GM12801 (cell line): Measurements from ENCODE around the gene RLN3.

Experiments
- TF ChIP-seq, protein P1 (sequence below): IDR thresholded peaks from one replicate; pipeline ENCODE4 v1.5.1; 2011; ENCODE audit warnings: control low read depth; ENCODE audit not compliant: insufficient read length; ENCODE audit errors: extremely low read depth

Gene RLN3

DNA sequence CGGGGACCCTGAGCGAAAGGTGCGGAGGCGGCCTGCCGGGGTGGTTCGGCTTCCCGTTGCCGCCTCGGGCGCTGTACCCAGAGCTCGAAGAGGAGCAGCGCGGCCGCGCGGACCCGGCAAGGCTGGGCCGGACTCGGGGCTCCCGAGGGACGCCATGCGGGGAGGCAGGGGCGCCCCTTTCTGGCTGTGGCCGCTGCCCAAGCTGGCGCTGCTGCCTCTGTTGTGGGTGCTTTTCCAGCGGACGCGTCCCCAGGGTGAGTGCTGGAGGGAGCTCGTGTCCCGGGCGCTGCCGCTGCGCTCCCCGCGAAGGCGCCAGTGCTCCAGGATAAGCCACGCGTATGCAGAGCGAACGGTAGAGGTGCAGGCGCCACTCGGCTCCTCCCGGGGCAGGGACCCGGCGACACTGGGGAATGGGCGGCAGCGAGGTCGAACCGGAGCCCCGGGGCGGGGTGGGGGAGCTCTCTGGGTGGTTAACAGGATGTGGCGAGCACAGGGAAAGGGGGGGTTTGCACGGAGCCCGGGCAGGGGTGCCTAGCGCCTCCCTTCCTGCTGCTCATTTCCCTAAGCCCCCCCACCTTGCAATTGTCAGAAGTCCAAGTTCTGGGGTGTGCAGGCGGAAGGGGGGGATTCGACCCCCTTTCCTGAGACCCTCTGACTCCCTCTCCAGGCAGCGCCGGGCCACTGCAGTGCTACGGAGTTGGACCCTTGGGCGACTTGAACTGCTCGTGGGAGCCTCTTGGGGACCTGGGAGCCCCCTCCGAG is 4.0 kb downstream of the RLN3 start, which contains the start of gene IL27RA:
IL27RA (plus strand) TSS at position 44 of the 762 bp plus-strand sequence; CDS start at position 155, 111 bp downstream.
- TF ChIP-seq, protein P1, sequence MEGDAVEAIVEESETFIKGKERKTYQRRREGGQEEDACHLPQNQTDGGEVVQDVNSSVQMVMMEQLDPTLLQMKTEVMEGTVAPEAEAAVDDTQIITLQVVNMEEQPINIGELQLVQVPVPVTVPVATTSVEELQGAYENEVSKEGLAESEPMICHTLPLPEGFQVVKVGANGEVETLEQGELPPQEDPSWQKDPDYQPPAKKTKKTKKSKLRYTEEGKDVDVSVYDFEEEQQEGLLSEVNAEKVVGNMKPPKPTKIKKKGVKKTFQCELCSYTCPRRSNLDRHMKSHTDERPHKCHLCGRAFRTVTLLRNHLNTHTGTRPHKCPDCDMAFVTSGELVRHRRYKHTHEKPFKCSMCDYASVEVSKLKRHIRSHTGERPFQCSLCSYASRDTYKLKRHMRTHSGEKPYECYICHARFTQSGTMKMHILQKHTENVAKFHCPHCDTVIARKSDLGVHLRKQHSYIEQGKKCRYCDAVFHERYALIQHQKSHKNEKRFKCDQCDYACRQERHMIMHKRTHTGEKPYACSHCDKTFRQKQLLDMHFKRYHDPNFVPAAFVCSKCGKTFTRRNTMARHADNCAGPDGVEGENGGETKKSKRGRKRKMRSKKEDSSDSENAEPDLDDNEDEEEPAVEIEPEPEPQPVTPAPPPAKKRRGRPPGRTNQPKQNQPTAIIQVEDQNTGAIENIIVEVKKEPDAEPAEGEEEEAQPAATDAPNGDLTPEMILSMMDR: no peak

DNA sequence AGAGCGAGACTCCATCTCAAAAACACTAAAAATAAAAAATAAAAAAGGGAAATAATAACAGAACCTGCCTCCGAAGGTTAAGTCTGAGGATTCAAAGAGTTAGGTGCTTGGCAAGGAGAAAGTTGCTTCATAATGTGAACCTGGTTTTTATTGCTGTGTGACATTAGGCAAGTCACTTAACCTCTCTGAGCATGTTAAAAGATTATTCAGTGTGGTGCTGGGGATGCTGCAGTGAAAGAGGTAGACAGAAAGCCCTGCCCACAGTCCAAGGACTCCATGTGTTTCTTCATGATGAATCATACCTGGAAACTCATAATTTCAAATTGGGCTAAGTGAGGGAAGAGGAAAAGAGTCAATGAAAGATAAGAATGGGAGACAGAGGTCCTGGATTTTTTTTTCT is 6.0 kb downstream of the RLN3 start:
- TF ChIP-seq, protein P1: no peak

DNA sequence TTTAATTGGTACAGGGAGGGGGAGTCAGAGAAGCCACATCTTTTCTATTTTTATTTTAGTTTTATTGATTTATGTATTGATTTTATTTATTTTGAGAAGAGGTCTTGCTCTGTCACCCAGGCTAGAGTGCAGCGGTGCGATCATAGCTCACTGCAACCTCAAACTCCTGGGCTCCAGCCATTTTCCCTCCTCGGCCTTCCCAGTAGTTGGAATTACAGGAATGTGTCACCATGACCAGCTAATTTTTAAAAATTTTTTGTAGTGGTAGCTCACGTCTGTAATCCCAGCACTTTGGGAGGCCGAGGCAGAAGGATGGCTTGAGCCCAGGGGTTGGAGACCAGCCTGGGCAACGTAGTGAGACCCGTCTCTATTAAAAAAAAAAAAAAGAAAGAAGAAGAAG is 7.8 kb downstream of the RLN3 start:
- TF ChIP-seq, protein P1: no peak

DNA sequence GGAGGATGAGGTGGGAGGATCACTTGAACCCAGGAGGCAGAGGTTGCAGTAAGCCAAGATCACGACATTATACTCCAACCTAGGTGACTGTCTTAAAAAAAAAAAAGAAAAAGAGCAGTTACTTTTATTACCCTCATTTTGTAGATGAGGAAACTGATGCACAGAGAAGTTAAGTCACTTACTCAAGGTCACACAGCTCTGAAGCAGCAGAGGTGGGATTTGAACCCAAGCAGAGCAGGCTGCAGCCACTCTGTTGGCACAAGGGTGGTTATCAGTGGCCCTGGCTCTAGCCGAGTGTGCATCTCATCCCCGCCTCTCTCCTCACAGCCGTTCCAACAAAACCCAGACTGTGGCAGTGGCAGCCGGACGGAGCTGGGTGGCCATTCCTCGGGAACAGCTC is 11.2 kb downstream of the RLN3 start:
- TF ChIP-seq, protein P1: no peak

DNA sequence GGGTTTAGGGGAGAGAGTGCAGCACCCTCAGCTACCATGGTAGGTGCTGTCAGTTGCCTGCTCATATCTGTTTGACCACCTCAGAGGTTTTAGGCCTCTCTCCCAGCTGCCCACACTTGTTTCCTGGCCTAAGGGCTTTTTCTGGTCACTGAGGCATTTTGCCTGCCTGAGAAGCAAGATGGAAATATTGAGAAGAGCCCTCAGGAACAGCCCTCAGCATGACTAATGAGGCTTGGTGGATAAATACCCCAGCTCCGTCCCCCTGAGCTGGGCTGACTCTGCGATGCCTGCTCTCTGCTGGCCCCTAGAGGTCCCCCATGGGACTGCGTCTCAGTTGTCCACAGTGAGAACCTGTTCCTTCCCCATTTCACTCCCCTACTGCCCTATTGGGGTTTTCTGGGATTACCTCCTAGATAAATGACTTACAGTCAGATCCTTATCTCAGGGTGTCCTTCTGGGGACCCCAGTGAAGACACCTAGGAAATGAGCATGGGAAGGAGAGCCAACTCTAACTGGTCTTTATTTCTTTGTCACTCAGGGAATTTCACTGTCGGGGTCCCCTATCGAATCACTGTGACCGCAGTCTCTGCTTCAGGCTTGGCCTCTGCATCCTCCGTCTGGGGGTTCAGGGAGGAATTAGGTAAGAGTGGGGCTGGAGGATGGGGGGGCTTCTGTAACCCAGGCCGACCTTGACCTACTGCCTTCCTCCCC is 20.6 kb downstream of the RLN3 start:
- TF ChIP-seq, protein P1: peak; percentile 75

DNA sequence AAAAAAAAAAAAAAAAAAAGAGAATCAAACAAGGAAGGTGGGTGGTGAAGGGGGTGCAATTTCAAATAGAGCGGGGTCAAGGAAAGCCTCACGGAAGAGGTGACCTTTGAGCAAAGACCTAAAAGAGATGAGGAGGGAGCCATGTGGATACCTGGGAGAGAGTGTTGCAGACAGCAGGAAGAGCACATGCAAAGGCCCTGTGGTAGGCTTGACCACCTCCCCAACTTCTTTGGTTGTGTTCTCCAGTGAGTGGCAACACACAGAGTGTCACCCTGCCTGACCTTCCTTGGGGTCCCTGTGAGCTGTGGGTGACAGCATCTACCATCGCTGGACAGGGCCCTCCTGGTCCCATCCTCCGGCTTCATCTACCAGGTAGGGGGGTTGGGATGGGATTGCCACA is 22.6 kb downstream of the RLN3 start:
- TF ChIP-seq, protein P1: no peak

DNA sequence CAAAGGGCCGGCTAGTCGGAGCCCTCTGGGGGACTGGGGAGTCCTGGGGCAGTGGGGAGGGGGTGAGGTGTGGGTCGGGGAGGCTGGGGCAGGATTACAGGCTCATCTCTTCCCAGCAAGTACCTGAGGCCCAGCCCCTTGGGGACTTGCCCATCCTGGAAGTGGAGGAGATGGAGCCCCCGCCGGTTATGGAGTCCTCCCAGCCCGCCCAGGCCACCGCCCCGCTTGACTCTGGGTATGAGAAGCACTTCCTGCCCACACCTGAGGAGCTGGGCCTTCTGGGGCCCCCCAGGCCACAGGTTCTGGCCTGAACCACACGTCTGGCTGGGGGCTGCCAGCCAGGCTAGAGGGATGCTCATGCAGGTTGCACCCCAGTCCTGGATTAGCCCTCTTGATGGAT is 24.0 kb downstream of the RLN3 start:
- TF ChIP-seq, protein P1: no peak
